ENCODE measurements around the gene DYDC2.

DYDC2 gene

DNA sequence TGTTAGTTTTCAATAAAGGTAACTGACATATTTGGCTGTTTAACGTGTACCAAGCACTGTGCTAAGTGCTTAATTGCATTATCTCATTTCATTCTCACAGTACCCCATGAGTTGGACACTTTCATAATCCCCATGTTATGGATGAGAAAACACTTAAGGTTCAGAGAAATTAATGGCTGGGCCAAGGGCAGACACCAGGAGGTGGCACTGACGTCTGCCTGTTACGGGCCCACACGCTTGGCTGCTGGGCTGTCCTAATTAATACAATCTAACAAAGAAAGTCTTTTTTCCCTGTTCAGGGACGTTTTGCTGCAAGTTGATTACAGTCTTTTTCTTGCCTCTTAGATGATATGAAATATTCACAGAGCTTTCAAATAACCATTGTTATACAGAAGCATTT, 16.1 kb downstream of the DYDC2 start:
- H2BK5ac ChIP-seq (ENCODE audit: low read length) = no peak overlapping the region
- H3K79me1 ChIP-seq (ENCODE audit: low read depth, low read length) = no peaks in the 10 kb centered on the region
- no peak overlapping the region for H3K4me3 ChIP-seq (ENCODE audit: low read length in 2 of 2)
- no CpG with 5 or more reads among the region's 5 CpGs for WGBS, 2 donors (ENCODE audit: extremely low coverage in 2 of 2, insufficient read length in 2 of 2, insufficient replicate concordance in 1 of 2)
- H3K4me1 ChIP-seq (ENCODE audit: control insufficient read depth in 2 of 2, insufficient read depth in 1 of 2, low read depth in 1 of 2, low read length in 2 of 2) = peaks cover 2 to 10% of the 10 kb centered on the region in 2 donors
- H3K27ac ChIP-seq (replicated peaks; ENCODE audit: low read length) = no peak overlapping the region
- H3K27me3 ChIP-seq (ENCODE audit: control insufficient read depth in 3 of 3, insufficient read depth in 3 of 3, low read depth in 1 of 3, low read length in 3 of 3) = no peaks in the 10 kb centered on the region
- no peak overlapping the region for H3K9ac ChIP-seq (ENCODE audit: low read depth, low read length, poor library complexity)
- H3K36me3 ChIP-seq (replicated peaks in 1 of 2; ENCODE audit: control insufficient read depth in 2 of 2, insufficient read depth in 2 of 2, low read length in 2 of 2) = no peaks in the 10 kb centered on the region
- no peak overlapping the region for H4K91ac ChIP-seq (ENCODE audit: low read depth, low read length, poor library complexity)
- DNase-seq (ENCODE audit: low spot score) = no peak
- no peak overlapping the region for H3K18ac ChIP-seq (ENCODE audit: low read length)
- no peak overlapping the region for H2BK12ac ChIP-seq (ENCODE audit: low read length)
- no peak overlapping the region for H3K14ac ChIP-seq (ENCODE audit: low read length)
- H4K8ac ChIP-seq (ENCODE audit: low read depth, low read length) = no peak overlapping the region
- H3K9me3 ChIP-seq (replicated peaks in 1 of 2; ENCODE audit: control insufficient read depth in 2 of 2, insufficient read depth in 1 of 2, low read depth in 1 of 2, low read length in 2 of 2) = no peaks in the 10 kb centered on the region
- no peak overlapping the region for H3K4me2 ChIP-seq (ENCODE audit: insufficient read depth, low read length, poor library complexity, severe bottlenecking)
- H2BK120ac ChIP-seq (ENCODE audit: low read depth, low read length) = no peak overlapping the region
- H2AFZ ChIP-seq (ENCODE audit: low read length) = no peak overlapping the region
- no peak overlapping the region for H2BK15ac ChIP-seq (ENCODE audit: low read length)
- H3K23ac ChIP-seq (ENCODE audit: low read depth, low read length, poor library complexity) = no peak overlapping the region
- H2AK5ac ChIP-seq (ENCODE audit: low read depth, low read length) = no peak overlapping the region
- H3K4ac ChIP-seq (ENCODE audit: low read length) = no peak overlapping the region

DNA sequence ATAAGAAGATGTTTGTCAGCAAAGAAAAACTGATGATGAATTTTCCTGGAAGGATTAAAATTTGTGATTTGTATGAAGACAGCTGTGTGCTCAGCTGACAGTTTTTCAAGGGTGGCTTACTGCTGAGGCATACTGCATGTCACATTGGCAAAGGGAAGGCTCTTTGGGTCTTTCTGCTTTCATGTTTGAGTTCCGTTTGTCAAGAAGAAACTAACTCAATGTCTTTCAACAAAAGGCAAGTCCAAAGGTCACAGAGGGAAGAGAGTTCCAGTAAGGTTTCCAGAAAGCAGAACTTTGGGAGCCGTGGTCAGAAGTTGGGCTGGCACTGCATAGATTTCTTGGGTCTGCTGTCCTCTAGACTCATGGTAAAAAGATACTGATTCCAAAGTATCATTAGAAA, 16.9 kb downstream of the DYDC2 start:
- H2AFZ ChIP-seq (ENCODE audit: low read length) = no peak overlapping the region
- H2BK15ac ChIP-seq (ENCODE audit: low read length) = no peak overlapping the region
- H2BK5ac ChIP-seq (ENCODE audit: low read length) = no peak overlapping the region
- no peak overlapping the region for H3K9ac ChIP-seq (ENCODE audit: low read depth, low read length, poor library complexity)
- H4K91ac ChIP-seq (ENCODE audit: low read depth, low read length, poor library complexity) = no peak overlapping the region
- peaks cover 2 to 10% of the 10 kb centered on the region in 2 donors for H3K4me1 ChIP-seq (ENCODE audit: control insufficient read depth in 2 of 2, insufficient read depth in 1 of 2, low read depth in 1 of 2, low read length in 2 of 2)
- H3K23ac ChIP-seq (ENCODE audit: low read depth, low read length, poor library complexity) = no peak overlapping the region
- H3K36me3 ChIP-seq (replicated peaks in 1 of 2; ENCODE audit: control insufficient read depth in 2 of 2, insufficient read depth in 2 of 2, low read length in 2 of 2) = no peaks in the 10 kb centered on the region
- H3K18ac ChIP-seq (ENCODE audit: low read length) = no peak overlapping the region
- H3K27ac ChIP-seq (replicated peaks; ENCODE audit: low read length) = no peak overlapping the region
- no peak overlapping the region for H3K4me3 ChIP-seq (ENCODE audit: low read length in 2 of 2)
- no peaks in the 10 kb centered on the region for H3K27me3 ChIP-seq (ENCODE audit: control insufficient read depth in 3 of 3, insufficient read depth in 3 of 3, low read depth in 1 of 3, low read length in 3 of 3)
- H3K79me1 ChIP-seq (ENCODE audit: low read depth, low read length) = no peaks in the 10 kb centered on the region
- DNase-seq (ENCODE audit: low spot score) = no peak
- H4K8ac ChIP-seq (ENCODE audit: low read depth, low read length) = no peak overlapping the region
- H3K4me2 ChIP-seq (ENCODE audit: insufficient read depth, low read length, poor library complexity, severe bottlenecking) = no peak overlapping the region
- no CpG with 5 or more reads among the region's 2 CpGs for WGBS, 2 donors (ENCODE audit: extremely low coverage in 2 of 2, insufficient read length in 2 of 2, insufficient replicate concordance in 1 of 2)
- H3K14ac ChIP-seq (ENCODE audit: low read length) = no peak overlapping the region
- no peak overlapping the region for H2AK5ac ChIP-seq (ENCODE audit: low read depth, low read length)
- no peaks in the 10 kb centered on the region for H3K9me3 ChIP-seq (replicated peaks in 1 of 2; ENCODE audit: control insufficient read depth in 2 of 2, insufficient read depth in 1 of 2, low read depth in 1 of 2, low read length in 2 of 2)
- H3K4ac ChIP-seq (ENCODE audit: low read length) = no peak overlapping the region
- no peak overlapping the region for H2BK12ac ChIP-seq (ENCODE audit: low read length)
- H2BK120ac ChIP-seq (ENCODE audit: low read depth, low read length) = no peak overlapping the region

DNA sequence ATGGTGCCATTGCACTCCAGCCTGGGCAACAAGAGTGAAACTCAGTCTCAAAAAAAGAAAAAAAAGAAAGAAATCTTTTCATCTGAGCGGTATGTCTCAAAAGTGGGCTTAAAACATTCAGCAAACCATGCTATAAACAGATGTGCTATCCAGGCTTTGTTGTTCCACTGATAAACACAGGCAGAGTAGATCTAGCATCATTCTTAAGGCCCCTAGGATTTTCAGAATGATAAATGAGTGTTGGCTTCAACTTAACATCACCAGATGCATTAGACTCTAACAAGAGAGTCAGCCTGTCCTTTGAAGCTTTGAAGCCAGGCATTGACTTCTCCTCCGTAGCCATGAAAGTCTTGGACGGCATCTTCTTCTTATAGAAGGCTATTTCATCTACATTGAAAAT, 23.1 kb downstream of the DYDC2 start:
- Histone ChIP-seq H3K4me3 (ENCODE audit: low read length in 2 of 2) (no peak overlapping the region), H3K23ac (ENCODE audit: low read depth, low read length, poor library complexity) (no peak overlapping the region), H3K36me3 (replicated peaks in 1 of 2; ENCODE audit: control insufficient read depth in 2 of 2, insufficient read depth in 2 of 2, low read length in 2 of 2) (no peaks in the 10 kb centered on the region), H3K4me1 (ENCODE audit: control insufficient read depth in 2 of 2, insufficient read depth in 1 of 2, low read depth in 1 of 2, low read length in 2 of 2) (no peaks in the 10 kb centered on the region), H3K18ac (ENCODE audit: low read length) (no peak overlapping the region), H2BK5ac (ENCODE audit: low read length) (no peak overlapping the region), H3K27ac (replicated peaks; ENCODE audit: low read length) (no peak overlapping the region), H3K27me3 (ENCODE audit: control insufficient read depth in 3 of 3, insufficient read depth in 3 of 3, low read depth in 1 of 3, low read length in 3 of 3) (no peaks in the 10 kb centered on the region), H4K91ac (ENCODE audit: low read depth, low read length, poor library complexity) (no peak overlapping the region), H3K9me3 (replicated peaks in 1 of 2; ENCODE audit: control insufficient read depth in 2 of 2, insufficient read depth in 1 of 2, low read depth in 1 of 2, low read length in 2 of 2) (no peaks in the 10 kb centered on the region), H4K8ac (ENCODE audit: low read depth, low read length) (no peak overlapping the region), H3K4ac (ENCODE audit: low read length) (no peak overlapping the region), H3K14ac (ENCODE audit: low read length) (no peak overlapping the region), H3K4me2 (ENCODE audit: insufficient read depth, low read length, poor library complexity, severe bottlenecking) (no peak overlapping the region), H2AK5ac (ENCODE audit: low read depth, low read length) (no peak overlapping the region), H2AFZ (ENCODE audit: low read length) (no peak overlapping the region), H3K79me1 (ENCODE audit: low read depth, low read length) (no peaks in the 10 kb centered on the region), H2BK12ac (ENCODE audit: low read length) (no peak overlapping the region), H2BK15ac (ENCODE audit: low read length) (no peak overlapping the region), H2BK120ac (ENCODE audit: low read depth, low read length) (no peak overlapping the region), H3K9ac (ENCODE audit: low read depth, low read length, poor library complexity) (no peak overlapping the region)
- WGBS, 2 donors (ENCODE audit: extremely low coverage in 2 of 2, insufficient read length in 2 of 2, insufficient replicate concordance in 1 of 2) = no CpG with 5 or more reads among the region's 3 CpGs
- DNase-seq (ENCODE audit: low spot score) = no peak

- Histone ChIP-seq H3K4ac (ENCODE audit: low read length) (no peak overlapping the region), H3K4me1 (ENCODE audit: control insufficient read depth in 2 of 2, insufficient read depth in 1 of 2, low read depth in 1 of 2, low read length in 2 of 2) (no peaks in the 10 kb centered on the region), H2BK12ac (ENCODE audit: low read length) (no peak overlapping the region), H4K91ac (ENCODE audit: low read depth, low read length, poor library complexity) (no peak overlapping the region), H2AFZ (ENCODE audit: low read length) (no peak overlapping the region), H3K14ac (ENCODE audit: low read length) (no peak overlapping the region), H4K8ac (ENCODE audit: low read depth, low read length) (no peak overlapping the region), H2BK120ac (ENCODE audit: low read depth, low read length) (no peak overlapping the region), H2AK5ac (ENCODE audit: low read depth, low read length) (no peak overlapping the region), H3K23ac (ENCODE audit: low read depth, low read length, poor library complexity) (no peak overlapping the region), H3K36me3 (replicated peaks in 1 of 2; ENCODE audit: control insufficient read depth in 2 of 2, insufficient read depth in 2 of 2, low read length in 2 of 2) (no peaks in the 10 kb centered on the region), H3K4me3 (ENCODE audit: low read length in 2 of 2) (no peak overlapping the region), H2BK5ac (ENCODE audit: low read length) (no peak overlapping the region), H3K18ac (ENCODE audit: low read length) (no peak overlapping the region), H3K27ac (replicated peaks; ENCODE audit: low read length) (no peak overlapping the region), H3K9me3 (replicated peaks in 1 of 2; ENCODE audit: control insufficient read depth in 2 of 2, insufficient read depth in 1 of 2, low read depth in 1 of 2, low read length in 2 of 2) (no peaks in the 10 kb centered on the region), H3K27me3 (ENCODE audit: control insufficient read depth in 3 of 3, insufficient read depth in 3 of 3, low read depth in 1 of 3, low read length in 3 of 3) (no peaks in the 10 kb centered on the region), H3K9ac (ENCODE audit: low read depth, low read length, poor library complexity) (no peak overlapping the region), H3K4me2 (ENCODE audit: insufficient read depth, low read length, poor library complexity, severe bottlenecking) (no peak overlapping the region), H3K79me1 (ENCODE audit: low read depth, low read length) (no peaks in the 10 kb centered on the region), H2BK15ac (ENCODE audit: low read length) (no peak overlapping the region)
- DNase-seq (ENCODE audit: low spot score) = no peak
- no CpG with 5 or more reads among the region's 4 CpGs for whole genome bisulfite sequencing, 2 donors (ENCODE audit: extremely low coverage in 2 of 2, insufficient read length in 2 of 2, insufficient replicate concordance in 1 of 2)
Observed at GRCh38 chr10:80380185-80380584, 23.6 kb downstream of the DYDC2 start.

All from neuronal stem cell (in vitro differentiated cells).